ENCODE results near the gene HEBP1.

DNA sequence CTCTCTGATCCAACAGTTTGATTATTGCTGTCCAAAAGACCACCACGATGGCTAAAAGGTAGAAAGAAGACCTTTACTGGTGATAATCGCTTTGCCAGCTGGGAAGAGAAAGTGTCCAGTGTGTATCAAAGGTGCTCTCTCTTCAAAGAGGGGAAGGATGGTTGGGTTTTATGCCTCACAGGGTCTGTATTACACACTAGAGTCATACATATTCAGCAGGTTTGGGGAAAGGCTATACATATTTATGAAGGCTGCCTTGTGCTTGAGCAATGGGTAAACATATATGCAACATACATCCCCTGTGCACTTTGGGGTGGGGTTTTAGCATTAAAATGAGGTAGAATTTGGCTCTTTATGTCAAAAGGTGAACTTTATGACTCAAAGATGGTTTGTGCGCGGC is 66.3 kb downstream of the HEBP1 start:
- no peak for TF ChIP-seq CTCF (IDR thresholded peaks at IDR 0.05)
- TF ChIP-seq POLR2A (IDR thresholded peaks at IDR 0.05): no peak

All from prostate gland (tissue), 2 donors.